CD4-positive, CD25-positive, alpha-beta regulatory T cell (primary cell): Measurements from ENCODE around the gene UQCRQ. TPM values are rescaled to one million over a fixed set of nuclear protein-coding genes. Genes with fewer than 3 reads are reported as not detected.

Source experiments
- ATAC-seq, 2 donors: fragments of 150-1000 bp; cut with Tn5 transposase; one replicate each; pipeline ENCODE4 v1.10.0; 2021; ENCODE audit warnings: low read depth in 2 of 2, moderate number of reproducible peaks in 2 of 2, moderate library complexity in 1 of 2
- DNase-seq, 3 donors: peaks; one replicate each; pipeline versions ENCODE4 v3.0.0 to v3.0.0-alpha.2; 2012 to 2022; ENCODE audit warnings: mixed read lengths in 1 of 3
- H3K27ac ChIP-seq: one replicate; pipeline ENCODE4 v1.7.0; 2013; ENCODE audit warnings: mild to moderate bottlenecking, low read length; ENCODE audit not compliant: insufficient read depth, poor library complexity, severe bottlenecking
- H3K27me3 ChIP-seq: one replicate; pipeline ENCODE4 v1.7.0; 2013; ENCODE audit warnings: low read length; ENCODE audit not compliant: control insufficient read depth, insufficient read depth
- H3K36me3 ChIP-seq: one replicate; pipeline ENCODE4 v1.7.0; 2013; ENCODE audit warnings: mild to moderate bottlenecking, low read length, moderate library complexity; ENCODE audit not compliant: control insufficient read depth, insufficient read depth
- H3K4me1 ChIP-seq: 2 replicates; pipeline ENCODE4 v1.7.0; 2013; ENCODE audit warnings: mild to moderate bottlenecking, low read length; ENCODE audit not compliant: insufficient read depth, control insufficient read depth, poor library complexity, severe bottlenecking
- H3K4me3 ChIP-seq: one replicate; pipeline ENCODE4 v1.7.0; 2013; ENCODE audit warnings: low read depth, mild to moderate bottlenecking, low read length, moderate library complexity
- H3K9me3 ChIP-seq, 2 experiments: 1 replicate in 1 of 2; 2 replicates in 1 of 2; pipeline ENCODE4 v1.7.0; 2013; ENCODE audit warnings: low read length in 2 of 2, mild to moderate bottlenecking in 1 of 2, moderate library complexity in 1 of 2; ENCODE audit not compliant: control insufficient read depth in 2 of 2
- H3K27ac Mint-ChIP-seq, 3 donors: one replicate each; pipeline ENCODE4 v1.8.0; 2020 to 2022; ENCODE audit warnings: mild to moderate bottlenecking in 3 of 3, mixed read lengths in 3 of 3, moderate library complexity in 2 of 3
- H3K27me3 Mint-ChIP-seq: one replicate; pipeline ENCODE4 v1.8.0; 2022; ENCODE audit warnings: mild to moderate bottlenecking, mixed read lengths
- H3K36me3 Mint-ChIP-seq: one replicate; pipeline ENCODE4 v1.8.0; 2020; ENCODE audit warnings: mixed read lengths
- H3K4me1 Mint-ChIP-seq, 4 donors: one replicate each; pipeline ENCODE4 v1.8.0; 2020 to 2022; ENCODE audit warnings: mixed read lengths in 4 of 4, mild to moderate bottlenecking in 1 of 4
- H3K4me3 Mint-ChIP-seq, 4 donors: one replicate each; pipeline ENCODE4 v1.8.0; 2020 to 2022; ENCODE audit warnings: mild to moderate bottlenecking in 4 of 4, mixed read lengths in 4 of 4, moderate library complexity in 3 of 4
- H3K9me3 Mint-ChIP-seq, 7 donors: one replicate each; pipeline ENCODE4 v1.8.0; 2020 to 2022; ENCODE audit warnings: mixed read lengths in 7 of 7, mild to moderate bottlenecking in 3 of 7, moderate library complexity in 2 of 7
- polyA plus RNA-seq, 4 donors: library from polyadenylated mRNA; unstranded; fragments of 300-500 nt; fragmentation: Illumina TruSeq; gene quantifications; one replicate each; pipeline ENCODE4 v1.2.3, GENCODE V29; 2021
- total RNA-seq: library from RNA; stranded (reverse); gene quantifications from one replicate; pipeline ENCODE4 v1.2.3, GENCODE V29; 2022

The UQCRQ gene
- total and polyA plus RNA-seq, 5 donors from 2014 or later: 88.5 to 604 (median 562) TPM

DNA sequence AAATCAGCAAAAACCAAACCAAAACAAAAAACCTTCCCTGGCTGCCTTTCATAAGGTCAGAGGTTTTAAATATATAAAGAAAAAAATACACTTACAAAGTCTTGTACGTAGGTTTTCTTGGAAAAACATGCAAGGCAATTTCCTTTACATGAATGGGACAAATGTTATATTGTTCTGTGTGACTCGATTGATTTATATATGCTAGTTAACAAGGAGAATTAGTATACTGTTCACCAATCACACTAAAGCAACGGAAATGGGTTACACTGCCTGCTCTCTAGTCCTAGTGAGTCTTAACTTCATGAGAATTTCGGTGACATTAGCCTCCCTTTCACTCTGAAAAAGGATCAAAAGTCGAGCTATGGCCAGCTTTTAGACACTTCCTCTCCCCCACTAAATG lies 5.7 kb upstream of the UQCRQ start:
- Histone ChIP-seq H3K27ac (no peak overlapping the region), H3K36me3 (no peaks in the 10 kb centered on the region), H3K4me1 (peaks cover 3% of the 10 kb centered on the region), H3K9me3 (no peaks in the 10 kb centered on the region), H3K27me3 (peaks cover 7% of the 10 kb centered on the region), H3K4me3 (no peak overlapping the region)
- Mint-ChIP-seq H3K4me1 (peaks cover 0 to 9% (median 5%) of the 10 kb centered on the region in 4 donors), H3K4me3 (no peak overlapping the region), H3K36me3 (no peaks in the 10 kb centered on the region), H3K9me3 (no peaks in the 10 kb centered on the region), H3K27ac (no peak overlapping the region), H3K27me3 (peaks cover 25% of the 10 kb centered on the region)
- DNase-seq: no peak
- ATAC-seq: no peak

DNA sequence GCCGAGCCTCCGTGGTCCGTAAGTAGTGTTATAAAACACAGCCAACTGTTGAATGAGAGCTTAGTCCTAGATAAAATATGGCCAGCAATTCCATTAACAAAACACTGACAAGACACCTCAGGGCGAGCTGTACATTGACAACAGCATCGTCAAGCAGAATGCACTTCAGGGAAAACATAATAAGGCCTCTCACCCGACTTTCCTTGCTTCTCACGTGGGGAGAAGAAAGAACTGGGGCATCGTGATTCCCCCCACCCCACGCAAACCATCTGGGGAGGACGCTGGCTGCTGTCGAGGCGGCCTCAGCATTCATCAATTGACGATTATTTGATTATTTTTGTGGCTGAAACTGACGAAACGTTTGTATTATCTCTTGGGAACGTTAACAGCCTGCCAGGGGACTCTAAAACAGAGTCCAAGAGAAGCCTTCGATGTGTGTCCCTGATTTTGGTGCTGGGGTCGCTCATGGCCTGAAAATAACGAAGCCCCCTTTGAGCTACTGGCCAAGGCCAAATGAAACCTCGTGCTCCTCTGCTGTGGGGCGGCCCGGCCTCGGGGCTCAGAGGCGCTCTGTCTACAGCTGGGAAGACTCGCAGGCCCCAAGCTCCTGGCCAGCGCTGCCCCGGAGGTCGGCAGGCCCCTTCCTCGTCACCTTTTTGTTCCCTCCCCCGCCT lies 637 bp upstream of the UQCRQ start:
- Mint-ChIP-seq H3K9me3 (peaks cover 0 to 1% (median 0%) of the 10 kb centered on the region in 7 donors), H3K27ac (peak overlapping the region; percentile 99 to 100 (median 100)), H3K36me3 (peaks cover 23% of the 10 kb centered on the region), H3K4me1 (peaks cover 12 to 40% (median 19%) of the 10 kb centered on the region in 4 donors), H3K27me3 (peaks cover 12% of the 10 kb centered on the region), H3K4me3 (peak overlapping the region; percentile 95 to 100 (median 99))
- Histone ChIP-seq H3K27me3 (peaks cover 5% of the 10 kb centered on the region), H3K4me1 (peaks cover 14% of the 10 kb centered on the region), H3K9me3 (no peaks in the 10 kb centered on the region), H3K4me3 (peak overlapping the region; percentile 64), H3K27ac (peak overlapping the region; percentile 96), H3K36me3 (peaks cover 13% of the 10 kb centered on the region)
- peak; percentile 8 to 14 for ATAC-seq
- no peak for DNase-seq

DNA sequence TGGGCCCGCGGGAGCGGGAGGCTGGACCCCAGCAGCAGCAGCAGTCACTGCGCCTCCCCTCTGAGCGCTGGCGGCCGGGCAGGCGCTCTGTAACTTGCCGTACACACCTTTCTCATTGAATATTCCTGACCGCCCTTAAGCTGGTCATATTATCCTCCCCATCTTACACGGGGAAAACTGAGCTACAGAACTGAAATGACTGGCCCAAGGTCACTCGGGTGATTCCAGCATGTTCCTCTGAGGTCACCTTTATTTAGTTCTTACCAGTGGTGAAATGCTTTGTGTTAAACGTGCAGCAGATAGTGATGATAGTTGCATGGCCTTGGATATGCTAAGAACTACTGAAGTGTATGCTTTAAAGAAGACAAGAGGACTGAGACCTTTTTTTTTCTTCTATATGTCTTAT lies 607 bp downstream of the UQCRQ start:
- ATAC-seq (no peak), DNase-seq (no peak)
- Mint-ChIP-seq H3K27ac (peak overlapping the region; percentile 99 to 100 (median 100)), H3K27me3 (peaks cover 12% of the 10 kb centered on the region), H3K4me1 (peaks cover 12 to 40% (median 19%) of the 10 kb centered on the region in 4 donors), H3K4me3 (peak overlapping the region; percentile 95 to 100 (median 99)), H3K9me3 (peaks cover 0 to 1% (median 0%) of the 10 kb centered on the region in 7 donors), H3K36me3 (peaks cover 23% of the 10 kb centered on the region)
- no peaks in the 10 kb centered on the region for H3K27me3 ChIP-seq
- no peaks in the 10 kb centered on the region for H3K9me3 ChIP-seq
- H3K36me3 ChIP-seq: peaks cover 13% of the 10 kb centered on the region
- peak overlapping the region; percentile 64 for H3K4me3 ChIP-seq
- peak overlapping the region; percentile 96 for H3K27ac ChIP-seq
- peaks cover 14% of the 10 kb centered on the region for H3K4me1 ChIP-seq

DNA sequence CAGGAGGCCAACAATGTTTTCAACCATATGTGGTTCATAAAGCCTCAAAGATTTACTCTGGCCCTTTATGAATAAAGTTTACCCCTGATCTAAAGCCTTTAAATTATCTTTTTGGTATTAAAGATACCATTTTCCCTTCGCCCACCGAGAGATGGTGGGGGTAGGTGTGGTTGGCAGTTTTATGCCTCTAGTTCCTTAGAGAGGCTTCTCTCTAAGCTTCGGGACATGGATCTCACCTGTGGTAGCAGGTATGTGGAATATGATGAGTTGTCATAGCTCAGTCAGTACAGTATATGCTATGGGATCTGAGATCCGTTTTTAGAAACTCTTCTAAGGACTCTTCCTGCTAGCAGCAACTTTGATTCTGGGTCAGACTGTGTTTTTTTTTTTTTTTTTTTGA lies 2.3 kb downstream of the UQCRQ start:
- Mint-ChIP-seq H3K4me1 (peaks cover 12 to 40% (median 20%) of the 10 kb centered on the region in 4 donors), H3K9me3 (peaks cover 0 to 1% (median 0%) of the 10 kb centered on the region in 7 donors)
- no peaks in the 10 kb centered on the region for H3K9me3 ChIP-seq

DNA sequence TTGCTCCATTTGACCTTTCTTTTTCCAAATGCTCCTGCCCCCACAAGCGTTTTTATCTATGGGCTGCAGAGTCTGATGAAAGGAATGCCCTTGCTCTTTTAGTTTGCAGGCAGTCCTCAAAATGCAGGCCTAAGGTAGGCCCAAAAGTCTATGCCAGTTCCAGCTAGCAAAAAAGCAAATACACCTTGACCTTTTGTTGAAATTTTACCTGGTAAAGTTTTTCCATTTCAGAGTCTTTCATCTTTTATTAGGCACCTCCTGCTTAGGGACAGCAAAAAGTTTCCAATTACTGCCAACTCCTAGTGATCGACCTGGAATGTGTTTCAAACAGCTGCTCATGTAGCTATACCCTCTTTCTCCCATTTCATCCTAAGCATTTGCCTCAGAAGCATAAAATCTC lies 4.4 kb downstream of the UQCRQ start:
- peaks cover 30% of the 10 kb centered on the region for H3K36me3 Mint-ChIP-seq

More for the DNA sequence above, 2.3 kb downstream of the UQCRQ start:
- Histone ChIP-seq H3K27ac (peak overlapping the region; percentile 42), H3K36me3 (peaks cover 15% of the 10 kb centered on the region), H3K4me1 (peaks cover 14% of the 10 kb centered on the region), H3K4me3 (no peak overlapping the region), H3K27me3 (no peaks in the 10 kb centered on the region)
- DNase-seq: no peak
- Mint-ChIP-seq H3K27ac (peak overlapping the region in 1 of 3 donors; percentile 99), H3K27me3 (peaks cover 8% of the 10 kb centered on the region), H3K4me3 (peak overlapping the region; percentile 66 to 100 (median 82)), H3K36me3 (peaks cover 27% of the 10 kb centered on the region)
- no peak for ATAC-seq

DNA sequence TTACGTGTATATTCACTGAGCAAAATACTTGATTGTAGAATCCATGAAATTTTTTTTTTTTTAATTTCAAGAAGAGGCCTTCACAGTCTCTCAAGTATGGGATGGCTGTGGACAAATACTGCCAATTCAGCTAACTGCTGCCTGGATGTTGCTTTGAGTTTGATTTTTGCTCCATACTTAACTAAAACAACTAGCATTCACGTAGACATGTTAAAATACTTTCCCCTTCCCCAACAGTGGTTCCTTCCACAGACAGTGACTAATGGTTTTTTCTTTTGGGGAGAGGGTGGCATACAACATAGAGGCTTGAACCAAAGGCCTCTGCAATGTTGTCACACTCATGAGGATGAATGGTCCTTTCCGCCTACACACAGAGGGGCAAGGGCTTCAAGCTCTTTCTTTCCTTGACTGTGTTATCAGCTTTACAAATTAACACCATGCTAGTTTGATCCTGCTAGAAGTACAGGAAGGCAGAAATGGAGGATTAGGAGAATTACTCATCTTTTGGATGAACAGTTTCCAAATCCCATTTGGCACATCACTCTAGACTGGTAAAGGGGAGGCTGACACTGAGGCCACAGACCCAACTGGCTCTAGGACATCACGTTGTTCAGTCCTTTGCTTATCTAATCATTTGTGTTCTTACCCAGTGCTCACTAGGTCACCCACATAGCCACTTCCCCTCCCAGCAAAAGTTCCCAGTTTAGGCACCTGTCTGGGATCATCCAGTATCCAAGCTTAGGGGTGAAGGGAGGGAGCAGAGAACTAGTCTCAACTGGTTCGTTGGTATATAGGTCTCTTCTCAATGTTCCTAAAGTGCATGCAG lies 5.2 kb downstream of the UQCRQ start:
- no peak overlapping the region for H3K27ac ChIP-seq
- no peaks in the 10 kb centered on the region for H3K27me3 ChIP-seq
- peaks cover 6% of the 10 kb centered on the region for H3K4me1 ChIP-seq
- Mint-ChIP-seq H3K4me1 (peaks cover 5 to 26% (median 10%) of the 10 kb centered on the region in 4 donors), H3K9me3 (no peaks in the 10 kb centered on the region), H3K4me3 (no peak overlapping the region), H3K27ac (peak overlapping the region in 2 of 3 donors; percentile 20 to 68), H3K27me3 (no peaks in the 10 kb centered on the region), H3K36me3 (peaks cover 25% of the 10 kb centered on the region)
- DNase-seq (no peak), ATAC-seq (no peak)
- peaks cover 15% of the 10 kb centered on the region for H3K36me3 ChIP-seq
- H3K4me3 ChIP-seq: no peak overlapping the region
- H3K9me3 ChIP-seq: no peaks in the 10 kb centered on the region

More for the DNA sequence above, 4.4 kb downstream of the UQCRQ start:
- ATAC-seq: no peak
- no peaks in the 10 kb centered on the region for H3K27me3 ChIP-seq
- Mint-ChIP-seq H3K4me1 (peaks cover 9 to 33% (median 16%) of the 10 kb centered on the region in 4 donors), H3K27ac (no peak overlapping the region), H3K9me3 (peaks cover 0 to 1% (median 0%) of the 10 kb centered on the region in 7 donors), H3K4me3 (peak overlapping the region in 2 of 4 donors; percentile 8 to 43), H3K27me3 (peaks cover 6% of the 10 kb centered on the region)
- no peak for DNase-seq
- H3K27ac ChIP-seq: no peak overlapping the region
- H3K4me3 ChIP-seq: no peak overlapping the region
- H3K4me1 ChIP-seq: peaks cover 11% of the 10 kb centered on the region
- H3K36me3 ChIP-seq: peaks cover 15% of the 10 kb centered on the region
- no peaks in the 10 kb centered on the region for H3K9me3 ChIP-seq

DNA sequence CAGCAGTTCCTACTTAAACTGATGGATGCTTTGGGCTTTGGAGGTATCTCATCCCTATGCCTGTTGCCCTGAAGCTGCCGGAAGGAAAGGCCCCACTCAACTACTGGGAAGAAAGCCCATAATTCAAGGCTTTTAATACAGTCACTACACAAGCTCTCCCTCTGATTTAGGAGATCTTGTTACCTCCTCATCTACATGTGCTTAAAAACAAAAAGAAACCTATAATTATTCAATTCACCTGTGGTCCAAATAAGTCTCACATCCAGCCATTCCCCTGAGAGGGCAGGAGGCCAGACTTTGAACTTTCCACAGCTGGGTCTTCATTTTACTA lies 6.3 kb downstream of the UQCRQ start:
- Mint-ChIP-seq H3K27me3 (no peaks in the 10 kb centered on the region), H3K27ac (peak overlapping the region in 2 of 3 donors; percentile 6 to 54), H3K36me3 (peaks cover 22% of the 10 kb centered on the region), H3K4me1 (peaks cover 0 to 18% (median 2%) of the 10 kb centered on the region in 4 donors), H3K4me3 (peak overlapping the region in 1 of 4 donors; percentile 32), H3K9me3 (no peaks in the 10 kb centered on the region)
- Histone ChIP-seq H3K36me3 (peaks cover 22% of the 10 kb centered on the region), H3K9me3 (no peaks in the 10 kb centered on the region), H3K27me3 (no peaks in the 10 kb centered on the region), H3K4me1 (no peaks in the 10 kb centered on the region), H3K4me3 (no peak overlapping the region), H3K27ac (no peak overlapping the region)
- DNase-seq: no peak
- no peak for ATAC-seq
